Breast epithelium (tissue), 4 donors: ENCODE measurements around the gene CORO7. TPM values are rescaled to one million over a fixed set of nuclear protein-coding genes. Genes with fewer than 3 reads are reported as not detected.
A peak's percentile ranks its signal among the peaks of the same experiment; 100 is the strongest.

Source experiments
- DNase-seq, 2 donors: peaks; one replicate each; pipeline ENCODE4 v3.0.0-alpha.2; 2019; ENCODE audit warnings: low spot score in 2 of 2
- H3K27ac ChIP-seq, 2 donors: fragments of 200-600 bp; sonication (generic) in 1 of 2; one replicate each; pipeline ENCODE4 v1.5.1; 2016 to 2019; ENCODE audit warnings: mild to moderate bottlenecking in 1 of 2
- H3K27me3 ChIP-seq, 2 donors: fragments of 200-600 bp; sonication (generic) in 1 of 2; one replicate each; pipeline versions ENCODE4 v1.5.1 to v1.6.0; 2017 to 2019; ENCODE audit warnings: control low read depth in 1 of 2, mild to moderate bottlenecking in 1 of 2
- H3K36me3 ChIP-seq: fragments of 200-600 bp; one replicate; pipeline ENCODE4 v1.5.1; 2019
- H3K4me1 ChIP-seq, 2 donors: fragments of 200-600 bp; sonication (generic); one replicate each; pipeline ENCODE4 v1.5.1; 2016 to 2019; ENCODE audit warnings: control low read depth in 1 of 2
- H3K4me3 ChIP-seq, 3 donors: fragments of 200-600 bp; sonication (generic); 1 replicate in 2 of 3; 2 replicates in 1 of 3; pipeline ENCODE4 v1.5.1; 2016 to 2019; ENCODE audit warnings: mild to moderate bottlenecking in 3 of 3, moderate library complexity in 2 of 3
- H3K9me3 ChIP-seq, 2 donors: fragments of 200-600 bp; sonication (generic) in 1 of 2; one replicate each; pipeline ENCODE4 v1.5.1; 2016 to 2019; ENCODE audit warnings: control low read depth in 1 of 2
- POLR2A ChIP-seq: fragments of 450-650 bp; IDR thresholded peaks from one replicate; pipeline ENCODE4 v1.6.1; 2016; ENCODE audit warnings: antibody characterized with exemption, mild to moderate bottlenecking, moderate library complexity
- POLR2AphosphoS5 ChIP-seq, 3 donors: sonication (generic); formaldehyde crosslinking; IDR thresholded peaks; one replicate each; pipeline ENCODE4 v1.6.1; 2017; ENCODE audit warnings: antibody characterized with exemption in 3 of 3
- intact Hi-C: fragments of 100-400 bp; cut with DNase I; formaldehyde crosslinking; loops from one replicate; pipeline ENCODE4 v1.15.1; 2023; ENCODE audit warnings: low total_unique reads
- total RNA-seq, 3 donors: library from RNA; depleted of rRNA; stranded (reverse); fragments of >200 nt; gene quantifications; one replicate each; pipeline ENCODE4 v1.1.0, GENCODE V29; 2016
- TF ChIP-seq, protein P1 (sequence below), 3 donors: fragments of 450-650 bp; IDR thresholded peaks; one replicate each; pipeline ENCODE4 v1.5.1; 2016 to 2017; ENCODE audit warnings: antibody characterized with exemption in 3 of 3, mild to moderate bottlenecking in 3 of 3, moderate library complexity in 3 of 3

Gene CORO7
- total RNA-seq, 3 donors from 2014 or later = 19.7 to 25.9 (median 22.7) TPM

DNA sequence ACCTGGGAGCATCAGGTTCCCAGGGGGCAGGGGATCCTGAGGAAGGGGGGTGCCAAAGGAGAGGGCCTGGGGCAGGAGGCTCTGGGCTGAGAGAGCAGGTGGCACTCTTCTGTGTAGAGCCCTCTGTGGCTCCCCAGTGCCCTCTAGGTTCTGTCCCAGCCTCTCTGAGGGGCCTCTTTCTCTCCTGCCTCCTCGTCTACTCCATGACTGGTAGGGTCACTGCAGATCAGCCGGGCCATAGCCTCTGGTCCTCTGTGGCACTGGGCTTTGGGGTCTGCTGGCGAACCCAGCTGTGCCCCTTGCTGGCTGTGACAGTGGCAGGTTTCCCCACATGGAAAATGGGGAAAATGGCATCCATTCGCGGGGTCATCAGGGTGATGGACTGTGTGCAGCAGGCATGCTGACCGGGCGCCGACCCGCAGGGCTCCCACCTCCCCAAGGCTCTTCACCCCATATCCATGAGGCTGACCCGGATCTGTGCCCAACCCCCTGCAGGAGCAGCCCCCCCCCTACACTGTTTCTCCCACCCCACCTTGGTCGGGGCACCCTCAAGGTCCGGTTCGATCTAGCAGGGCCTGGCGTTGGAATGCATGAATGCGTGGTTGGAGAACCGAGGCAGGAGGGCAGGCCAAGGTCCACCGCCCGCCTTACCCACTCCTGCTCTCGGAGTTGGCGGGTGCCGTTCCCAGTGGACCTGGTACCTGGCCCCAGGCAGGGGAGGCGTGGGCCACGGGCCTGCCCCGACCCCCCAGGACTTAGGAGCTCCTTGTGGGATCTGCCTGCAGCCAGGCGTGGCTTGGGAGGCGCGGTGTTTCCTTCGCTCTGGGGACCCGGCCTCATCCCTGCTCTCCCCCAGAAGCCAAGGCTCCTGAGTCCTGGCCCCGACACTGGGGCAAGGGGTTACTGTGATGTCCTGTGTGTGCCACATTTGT, 94.0 kb downstream of the CORO7 start:
- DNase-seq = no peak
- H3K4me1 ChIP-seq = peaks cover 21 to 48% of the 10 kb centered on the region in 2 donors
- no peaks in the 10 kb centered on the region for H3K36me3 ChIP-seq
- intact Hi-C loops = loop anchor here (10.0 kb wide), 1 partner anchor 48 kb away; the partner anchor contains the start of gene TFAP4
- peak overlapping the region; percentile 54 to 97 for H3K27ac ChIP-seq
- H3K4me3 ChIP-seq = no peak overlapping the region
- H3K9me3 ChIP-seq = no peaks in the 10 kb centered on the region
- TF ChIP-seq, protein P1, sequence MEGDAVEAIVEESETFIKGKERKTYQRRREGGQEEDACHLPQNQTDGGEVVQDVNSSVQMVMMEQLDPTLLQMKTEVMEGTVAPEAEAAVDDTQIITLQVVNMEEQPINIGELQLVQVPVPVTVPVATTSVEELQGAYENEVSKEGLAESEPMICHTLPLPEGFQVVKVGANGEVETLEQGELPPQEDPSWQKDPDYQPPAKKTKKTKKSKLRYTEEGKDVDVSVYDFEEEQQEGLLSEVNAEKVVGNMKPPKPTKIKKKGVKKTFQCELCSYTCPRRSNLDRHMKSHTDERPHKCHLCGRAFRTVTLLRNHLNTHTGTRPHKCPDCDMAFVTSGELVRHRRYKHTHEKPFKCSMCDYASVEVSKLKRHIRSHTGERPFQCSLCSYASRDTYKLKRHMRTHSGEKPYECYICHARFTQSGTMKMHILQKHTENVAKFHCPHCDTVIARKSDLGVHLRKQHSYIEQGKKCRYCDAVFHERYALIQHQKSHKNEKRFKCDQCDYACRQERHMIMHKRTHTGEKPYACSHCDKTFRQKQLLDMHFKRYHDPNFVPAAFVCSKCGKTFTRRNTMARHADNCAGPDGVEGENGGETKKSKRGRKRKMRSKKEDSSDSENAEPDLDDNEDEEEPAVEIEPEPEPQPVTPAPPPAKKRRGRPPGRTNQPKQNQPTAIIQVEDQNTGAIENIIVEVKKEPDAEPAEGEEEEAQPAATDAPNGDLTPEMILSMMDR (IDR thresholded peaks at IDR 0.05) = no peak
- TF ChIP-seq POLR2AphosphoS5 (IDR thresholded peaks at IDR 0.05) = no peak
- TF ChIP-seq POLR2A = no peak
- no peaks in the 10 kb centered on the region for H3K27me3 ChIP-seq

DNA sequence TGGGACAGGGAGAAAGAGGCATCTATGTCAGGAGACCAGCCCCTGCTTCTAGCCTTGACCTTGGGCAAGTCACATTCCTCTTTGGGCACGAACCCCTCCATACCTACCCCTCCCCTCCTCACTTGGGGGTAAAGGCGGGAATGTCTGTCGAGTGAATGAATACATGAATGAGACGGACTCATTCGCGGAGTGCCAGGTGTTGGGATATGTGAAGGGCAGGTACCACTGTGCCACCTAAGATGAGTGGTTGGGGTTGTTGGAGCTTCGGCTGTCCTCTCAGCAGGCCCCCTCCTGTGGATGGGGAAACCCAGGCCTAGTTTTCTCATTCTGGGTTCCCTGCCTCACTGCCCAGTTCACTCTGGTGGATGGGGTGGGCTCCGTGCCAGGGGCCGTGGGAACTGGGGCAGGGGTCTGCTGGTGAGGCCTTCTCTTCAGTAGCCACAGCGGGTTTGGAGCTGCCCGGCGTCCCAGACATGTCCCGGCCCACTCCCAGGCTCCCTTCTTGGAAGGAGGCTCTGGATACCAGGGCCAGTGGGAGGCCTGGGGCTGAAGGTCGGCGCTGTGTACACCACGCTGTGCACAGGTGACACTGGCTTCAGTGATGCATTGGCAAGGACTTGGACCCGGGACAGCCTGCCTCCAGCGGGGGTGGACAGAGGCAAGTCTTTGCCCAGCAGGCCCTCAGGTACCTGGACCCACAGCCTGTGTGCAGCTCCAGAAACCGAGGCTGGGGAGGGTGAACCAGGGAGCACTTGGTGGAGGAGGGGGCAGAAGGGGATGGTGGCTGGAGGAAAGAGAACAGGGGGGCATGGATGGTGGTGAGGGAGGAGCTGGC, 94.9 kb downstream of the CORO7 start:
- no peak overlapping the region for H3K4me3 ChIP-seq
- no peaks in the 10 kb centered on the region for H3K27me3 ChIP-seq
- peak overlapping the region; percentile 62 to 97 for H3K27ac ChIP-seq
- H3K4me1 ChIP-seq = peaks cover 28 to 44% of the 10 kb centered on the region in 2 donors
- H3K36me3 ChIP-seq = no peaks in the 10 kb centered on the region
- TF ChIP-seq, protein P1 (IDR thresholded peaks at IDR 0.05) = no peak
- intact Hi-C loops = loop anchor here (10.0 kb wide), 1 partner anchor 47 kb away; the partner anchor contains the start of gene TFAP4
- DNase-seq = no peak
- no peaks in the 10 kb centered on the region for H3K9me3 ChIP-seq

DNA sequence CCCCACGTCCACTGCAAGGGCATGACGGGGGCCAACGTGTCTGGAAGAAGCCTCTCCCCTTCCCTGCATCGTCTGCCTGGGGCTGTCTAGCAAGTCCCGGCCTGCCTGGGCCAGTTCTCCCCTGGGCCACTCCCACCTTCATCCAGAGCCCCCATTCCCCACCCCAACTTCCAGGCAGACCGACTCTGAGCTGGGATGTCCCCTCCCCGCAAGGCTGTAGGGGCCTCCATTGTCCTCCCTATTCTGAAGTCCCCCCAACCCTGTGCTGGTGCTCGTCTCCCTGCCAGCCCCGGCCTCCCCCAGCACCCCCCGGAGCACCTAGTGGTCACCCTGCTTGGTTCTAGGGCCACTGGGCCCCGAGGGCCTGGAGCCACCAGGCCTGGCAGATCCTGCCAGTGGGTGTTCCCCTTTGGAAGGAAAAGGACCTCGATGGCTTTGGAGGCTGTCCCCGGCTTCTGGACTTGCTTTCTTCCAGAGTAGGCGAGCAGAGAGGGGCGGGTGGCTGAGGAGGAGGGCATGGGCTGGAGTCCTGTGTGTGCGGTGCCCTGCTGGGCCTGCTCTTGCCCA, 95.7 kb downstream of the CORO7 start:
- intact Hi-C loops = loop anchor here (10.0 kb wide), 1 partner anchor 46 kb away; the partner anchor contains the start of gene TFAP4
- no peaks in the 10 kb centered on the region for H3K9me3 ChIP-seq
- H3K4me3 ChIP-seq = peak overlapping the region in 1 of 3 donors; percentile 49
- DNase-seq = no peak
- peaks cover 28 to 44% of the 10 kb centered on the region in 2 donors for H3K4me1 ChIP-seq
- H3K27ac ChIP-seq = peak overlapping the region; percentile 62 to 97
- TF ChIP-seq POLR2AphosphoS5 (IDR thresholded peaks at IDR 0.05) (no peak), POLR2A (no peak)
- TF ChIP-seq, protein P1 (IDR thresholded peaks at IDR 0.05) = no peak
- H3K36me3 ChIP-seq = no peaks in the 10 kb centered on the region
- H3K27me3 ChIP-seq = no peaks in the 10 kb centered on the region

DNA sequence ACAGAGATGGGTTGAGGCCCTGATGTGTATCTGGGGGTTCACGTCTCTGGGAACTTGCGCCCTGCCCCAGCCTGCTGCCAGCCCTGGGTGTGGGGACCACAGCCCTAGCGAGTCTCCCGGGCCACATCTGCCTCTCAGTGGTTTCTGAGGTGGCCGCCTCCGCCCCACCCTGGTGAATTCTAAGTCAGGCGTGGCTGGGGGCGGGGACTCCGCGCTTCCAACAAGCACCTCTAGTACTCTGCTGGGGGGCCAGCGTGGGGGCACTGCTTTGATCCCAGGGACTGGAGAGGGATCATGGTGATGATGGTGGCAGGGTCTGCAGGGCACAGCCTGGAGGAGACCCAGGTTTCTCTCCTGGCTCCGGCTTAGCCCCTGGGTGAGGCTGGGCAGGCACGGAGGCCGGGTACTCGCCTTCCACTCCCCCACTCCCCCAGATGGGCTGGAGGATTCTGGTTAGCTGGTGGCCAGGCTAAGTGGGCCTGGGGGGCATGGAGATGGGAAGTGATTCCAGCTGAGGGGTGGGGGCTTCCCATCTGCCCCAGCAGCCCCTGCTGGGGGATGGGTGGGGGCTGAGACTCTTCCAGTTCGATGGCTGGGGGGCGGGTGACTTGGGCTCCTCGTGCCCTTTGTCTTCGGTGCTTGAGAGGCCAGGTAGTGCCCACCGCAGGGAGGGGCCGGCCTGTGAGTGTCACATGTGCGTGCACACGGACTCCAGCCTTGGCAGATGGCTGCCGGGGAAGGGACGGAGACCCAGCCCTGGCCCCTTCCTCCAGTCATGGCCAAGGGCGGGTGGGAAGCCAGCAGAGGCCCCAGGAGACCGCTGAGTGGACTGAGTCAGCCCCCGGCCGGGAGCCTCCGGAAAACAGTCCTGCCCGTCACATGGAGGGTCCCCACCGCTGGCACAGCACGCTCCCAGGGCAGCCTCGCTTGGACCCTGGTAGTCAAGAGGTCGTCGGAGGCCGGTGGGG, 96.7 kb downstream of the CORO7 start:
- DNase-seq = no peak
- Histone ChIP-seq H3K4me3 (peak overlapping the region in 2 of 3 donors; percentile 5 to 49), H3K36me3 (no peaks in the 10 kb centered on the region), H3K9me3 (no peaks in the 10 kb centered on the region), H3K27ac (peak overlapping the region; percentile 62 to 97), H3K27me3 (no peaks in the 10 kb centered on the region), H3K4me1 (peaks cover 24 to 39% of the 10 kb centered on the region in 2 donors)
- intact Hi-C loops = loop anchor here (10.0 kb wide), 1 partner anchor 45 kb away; the partner anchor contains the start of gene TFAP4
- TF ChIP-seq POLR2A (no peak), POLR2AphosphoS5 (IDR thresholded peaks at IDR 0.05) (no peak)
- TF ChIP-seq, protein P1 (IDR thresholded peaks at IDR 0.05) = no peak
